Glutamatergic neuron (in vitro differentiated cells): ENCODE results near the gene SELENBP1. TPM values are rescaled to one million over a fixed set of nuclear protein-coding genes. Genes with fewer than 3 reads are reported as not detected.

ENCODE experiments used
- DNase-seq: peaks from one replicate; pipeline ENCODE4 v3.0.0; 2022
- H3K27ac Mint-ChIP-seq: one replicate; pipeline ENCODE4 v1.8.0; 2020; ENCODE audit warnings: mild to moderate bottlenecking, mixed read lengths, inconsistent platforms; ENCODE audit not compliant: unreplicated experiment
- H3K27me3 Mint-ChIP-seq: one replicate; pipeline ENCODE4 v1.8.0; 2020; ENCODE audit warnings: mild to moderate bottlenecking, moderate library complexity, mixed read lengths, inconsistent platforms; ENCODE audit not compliant: unreplicated experiment
- H3K36me3 Mint-ChIP-seq: one replicate; pipeline ENCODE4 v1.8.0; 2020; ENCODE audit warnings: mild to moderate bottlenecking, mixed read lengths, inconsistent platforms; ENCODE audit not compliant: unreplicated experiment
- H3K4me1 Mint-ChIP-seq: one replicate; pipeline ENCODE4 v1.8.0; 2020; ENCODE audit warnings: mild to moderate bottlenecking, low read depth, mixed read lengths, inconsistent platforms; ENCODE audit not compliant: unreplicated experiment
- H3K4me3 Mint-ChIP-seq: one replicate; pipeline ENCODE4 v1.8.0; 2020; ENCODE audit warnings: mild to moderate bottlenecking, mixed read lengths, inconsistent platforms; ENCODE audit not compliant: unreplicated experiment
- H3K9me3 Mint-ChIP-seq: one replicate; pipeline ENCODE4 v1.8.0; 2020; ENCODE audit warnings: mild to moderate bottlenecking, moderate library complexity, mixed read lengths, inconsistent platforms; ENCODE audit not compliant: unreplicated experiment
- total RNA-seq: library from RNA; stranded (reverse); fragmentation: NEBNext Ultra II Directional; extraction: Animal tissue kit (Norgen Biotek cat#: 25700); gene quantifications from one replicate; pipeline ENCODE4 v1.2.1, GENCODE V29; 2021; ENCODE audit not compliant: unreplicated experiment
- TF ChIP-seq, protein P1 (sequence below): fragments of 200-600 bp; sonication (generic); IDR thresholded peaks from one replicate; pipeline ENCODE4 v1.5.0; 2021; ENCODE audit not compliant: partially characterized antibody, unreplicated experiment

SELENBP1 gene
- total RNA-seq, 1 donor from 2014 or later = 2.9 TPM

DNA sequence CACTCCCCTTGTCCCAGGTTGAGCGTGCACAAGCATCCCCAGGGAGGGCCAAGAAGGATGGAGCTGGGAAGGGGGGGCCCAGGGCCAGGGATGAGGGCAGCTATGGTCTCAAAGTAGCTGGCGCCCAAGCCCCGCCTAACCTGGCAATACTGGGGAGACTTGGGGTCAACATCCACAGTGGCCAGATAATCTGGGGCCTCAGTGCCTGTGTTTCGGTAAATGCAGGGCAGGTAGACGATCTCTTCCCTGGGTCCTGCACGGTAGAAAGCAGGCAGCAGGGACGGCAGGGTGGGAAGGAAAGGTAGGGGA is 3.2 kb downstream of the SELENBP1 start:
- DNase-seq = no peak
- Mint-ChIP-seq H3K36me3 (peaks cover under 1% of the 10 kb centered on the region), H3K4me1 (peaks cover 5% of the 10 kb centered on the region), H3K9me3 (peaks cover under 1% of the 10 kb centered on the region), H3K27me3 (peaks cover 7% of the 10 kb centered on the region), H3K27ac (no peak overlapping the region), H3K4me3 (no peak overlapping the region)
- TF ChIP-seq, protein P1, sequence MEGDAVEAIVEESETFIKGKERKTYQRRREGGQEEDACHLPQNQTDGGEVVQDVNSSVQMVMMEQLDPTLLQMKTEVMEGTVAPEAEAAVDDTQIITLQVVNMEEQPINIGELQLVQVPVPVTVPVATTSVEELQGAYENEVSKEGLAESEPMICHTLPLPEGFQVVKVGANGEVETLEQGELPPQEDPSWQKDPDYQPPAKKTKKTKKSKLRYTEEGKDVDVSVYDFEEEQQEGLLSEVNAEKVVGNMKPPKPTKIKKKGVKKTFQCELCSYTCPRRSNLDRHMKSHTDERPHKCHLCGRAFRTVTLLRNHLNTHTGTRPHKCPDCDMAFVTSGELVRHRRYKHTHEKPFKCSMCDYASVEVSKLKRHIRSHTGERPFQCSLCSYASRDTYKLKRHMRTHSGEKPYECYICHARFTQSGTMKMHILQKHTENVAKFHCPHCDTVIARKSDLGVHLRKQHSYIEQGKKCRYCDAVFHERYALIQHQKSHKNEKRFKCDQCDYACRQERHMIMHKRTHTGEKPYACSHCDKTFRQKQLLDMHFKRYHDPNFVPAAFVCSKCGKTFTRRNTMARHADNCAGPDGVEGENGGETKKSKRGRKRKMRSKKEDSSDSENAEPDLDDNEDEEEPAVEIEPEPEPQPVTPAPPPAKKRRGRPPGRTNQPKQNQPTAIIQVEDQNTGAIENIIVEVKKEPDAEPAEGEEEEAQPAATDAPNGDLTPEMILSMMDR = no peak

GRCh38 chr1:151368393-151369301 is 3.9 kb downstream of the SELENBP1 start:
- H3K4me3 Mint-ChIP-seq = no peak overlapping the region
- H3K27me3 Mint-ChIP-seq = peaks cover 7% of the 10 kb centered on the region
- no peak overlapping the region for H3K27ac Mint-ChIP-seq
- H3K36me3 Mint-ChIP-seq = peaks cover 7% of the 10 kb centered on the region
- no peak for DNase-seq
- H3K4me1 Mint-ChIP-seq = peaks cover 5% of the 10 kb centered on the region
- TF ChIP-seq, protein P1 = no peak
- peaks cover 3% of the 10 kb centered on the region for H3K9me3 Mint-ChIP-seq

DNA sequence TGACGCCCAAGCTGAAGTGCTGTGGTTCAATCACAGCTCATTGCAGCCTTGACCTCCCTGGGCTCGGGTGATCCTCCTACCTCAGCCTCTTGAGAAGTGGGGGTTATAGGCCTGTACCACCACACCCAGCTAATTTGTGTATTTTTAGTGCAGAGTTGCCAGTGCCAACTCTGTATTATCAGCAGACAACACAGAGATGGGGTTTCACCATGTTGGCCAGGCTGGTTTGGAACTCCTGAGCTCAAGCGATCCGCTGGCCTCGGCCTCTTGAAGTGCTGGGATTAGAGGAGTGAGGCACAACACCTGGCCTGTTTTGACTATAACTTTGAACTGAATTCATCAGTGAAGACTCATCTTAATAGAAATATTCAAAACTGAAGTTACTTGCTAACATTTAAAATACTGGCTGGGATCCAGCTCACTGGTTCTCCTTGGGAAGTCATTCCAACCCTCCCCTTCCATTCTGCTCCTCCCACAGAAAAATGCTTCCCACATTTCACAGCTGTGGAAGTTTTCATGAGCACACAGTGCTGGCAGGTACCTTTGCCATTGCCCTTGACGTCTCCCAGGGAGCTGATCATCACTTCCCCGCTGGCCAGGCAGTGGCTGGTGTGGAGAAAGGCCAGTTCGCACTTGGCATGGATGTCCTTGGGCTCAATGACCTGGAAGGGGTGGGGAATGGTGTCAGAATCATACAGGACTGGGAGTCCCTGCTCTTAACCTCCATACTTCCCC is 4.7 kb downstream of the SELENBP1 start:
- no peak overlapping the region for H3K27ac Mint-ChIP-seq
- TF ChIP-seq, protein P1 = no peak
- peaks cover 3% of the 10 kb centered on the region for H3K27me3 Mint-ChIP-seq
- no peak for DNase-seq
- peaks cover 6% of the 10 kb centered on the region for H3K9me3 Mint-ChIP-seq
- H3K4me3 Mint-ChIP-seq = no peak overlapping the region
- H3K36me3 Mint-ChIP-seq = peaks cover 15% of the 10 kb centered on the region
- H3K4me1 Mint-ChIP-seq = peaks cover 2% of the 10 kb centered on the region

DNA sequence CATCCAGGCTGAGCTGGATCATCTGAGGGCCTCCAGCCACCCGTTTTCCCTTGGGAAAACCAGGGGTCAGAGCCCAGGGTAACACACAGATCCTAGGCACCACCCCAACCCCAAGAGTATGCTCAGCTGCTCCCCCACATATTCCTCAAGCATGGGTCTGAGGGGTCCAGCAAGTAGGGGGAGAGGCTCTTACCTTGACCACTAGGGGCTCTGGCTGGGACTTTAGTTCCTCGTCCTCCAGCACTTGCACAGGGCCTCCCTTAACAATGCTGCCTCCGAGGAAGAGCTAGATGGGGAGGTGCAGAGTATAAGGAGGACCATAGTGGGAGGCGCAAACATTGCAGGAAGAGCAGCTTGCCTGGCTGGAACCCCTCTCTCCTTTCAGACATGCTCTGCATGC is 7.5 kb downstream of the SELENBP1 start:
- Mint-ChIP-seq H3K36me3 (peaks cover 30% of the 10 kb centered on the region), H3K27me3 (peaks cover 7% of the 10 kb centered on the region), H3K9me3 (peaks cover 12% of the 10 kb centered on the region), H3K4me3 (no peak overlapping the region), H3K4me1 (no peaks in the 10 kb centered on the region), H3K27ac (no peak overlapping the region)
- DNase-seq = no peak
- TF ChIP-seq, protein P1 = no peak
